Keratinocyte (primary cell): Measurements from ENCODE around the gene PP2D1. TPM values are rescaled to one million over a fixed set of nuclear protein-coding genes. Genes with fewer than 3 reads are reported as not detected.
A peak's percentile ranks its signal among the peaks of the same experiment; 100 is the strongest.

Experiments used
- DNase-seq: peaks from one replicate; pipeline ENCODE4 v3.0.0-alpha.2; 2011; ENCODE audit warnings: low read depth, missing footprints, low spot score
- FAIRE-seq: peaks from 2 replicates; lab custom pipeline; 2011; peaks lifted over from hg19 to GRCh38; lab: Jason Lieb, UNC
- H2AFZ ChIP-seq: 2 replicates; pipeline ENCODE4 v1.6.0; 2012; ENCODE audit warnings: low read length, control low read depth, inconsistent platforms; ENCODE audit not compliant: control insufficient read depth
- H3K27ac ChIP-seq: 2 replicates; pipeline ENCODE4 v1.5.1; 2011; ENCODE audit warnings: low read length; ENCODE audit not compliant: control insufficient read depth, insufficient read depth
- H3K27me3 ChIP-seq: 3 replicates; pipeline ENCODE4 v1.6.0; 2011; ENCODE audit warnings: low read length; ENCODE audit not compliant: control insufficient read depth, insufficient read depth; ENCODE audit errors: extremely low read depth
- H3K36me3 ChIP-seq, 2 experiments: 2 replicates in 1 of 2; 3 replicates in 1 of 2; pipeline ENCODE4 v1.5.1; 2011; ENCODE audit warnings: low read length in 2 of 2, mild to moderate bottlenecking in 1 of 2; ENCODE audit not compliant: control insufficient read depth in 2 of 2, insufficient read depth in 2 of 2; ENCODE audit errors: extremely low read depth in 1 of 2
- H3K4me1 ChIP-seq: 3 replicates; pipeline ENCODE4 v1.5.1; 2011; ENCODE audit warnings: low read length; ENCODE audit not compliant: control insufficient read depth, insufficient read depth; ENCODE audit errors: extremely low read depth
- H3K4me2 ChIP-seq: 3 replicates; pipeline ENCODE4 v1.6.0; 2011; ENCODE audit warnings: low read depth, low read length; ENCODE audit not compliant: control insufficient read depth, insufficient read depth; ENCODE audit errors: extremely low read depth
- H3K4me3 ChIP-seq, 3 experiments: fragments of 200-600 bp in 1 of 3; sonication (generic) in 1 of 3; 2 replicates in 2 of 3; 3 replicates in 1 of 3; pipeline ENCODE4 v1.5.1; 2011 to 2016; ENCODE audit warnings: low read length in 3 of 3, mild to moderate bottlenecking in 3 of 3, control low read depth in 2 of 3, inconsistent platforms in 1 of 3, low read depth in 1 of 3, mixed read lengths in 1 of 3, mixed run types in 1 of 3, moderate library complexity in 1 of 3; ENCODE audit not compliant: control insufficient read depth in 2 of 3, insufficient read depth in 2 of 3; ENCODE audit errors: extremely low read depth in 1 of 3
- H3K79me2 ChIP-seq: 2 replicates; pipeline ENCODE4 v1.6.0; 2012; ENCODE audit warnings: low read length; ENCODE audit not compliant: control insufficient read depth, insufficient read depth
- H3K9ac ChIP-seq: 3 replicates; pipeline ENCODE4 v1.6.0; 2011; ENCODE audit warnings: low read length; ENCODE audit not compliant: control insufficient read depth, insufficient read depth; ENCODE audit errors: extremely low read depth
- H3K9me1 ChIP-seq: 3 replicates; pipeline ENCODE4 v1.6.0; 2011; ENCODE audit warnings: low read length; ENCODE audit not compliant: control insufficient read depth, insufficient read depth; ENCODE audit errors: extremely low read depth
- H3K9me3 ChIP-seq: 2 replicates; pipeline ENCODE4 v1.5.1; 2012; ENCODE audit warnings: low read depth, low read length; ENCODE audit not compliant: control insufficient read depth
- H4K20me1 ChIP-seq: 3 replicates; pipeline ENCODE4 v1.6.0; 2011; ENCODE audit warnings: low read length; ENCODE audit not compliant: control insufficient read depth, insufficient read depth; ENCODE audit errors: extremely low read depth
- CTCF ChIP-seq, 3 experiments: IDR thresholded peaks in 1 of 3; conservative IDR thresholded peaks in 1 of 3; optimal IDR thresholded peaks in 1 of 3; 2 replicates in 2 of 3; 3 replicates in 1 of 3; pipeline versions ENCODE3 to v1.5.1; 2011; ENCODE audit warnings: low read length in 3 of 3, mild to moderate bottlenecking in 3 of 3, moderate library complexity in 2 of 3, control low read depth in 1 of 3, inconsistent platforms in 1 of 3; ENCODE audit not compliant: insufficient read depth in 2 of 3; ENCODE audit errors: extremely low read depth in 1 of 3
- EZH2 ChIP-seq: IDR thresholded peaks from one replicate; pipeline ENCODE4 v1.6.1; 2012; ENCODE audit warnings: inconsistent platforms, mild to moderate bottlenecking, low read length, moderate library complexity
- dilution Hi-C: fragments of 300-500 bp; cut with MboI; formaldehyde crosslinking; loops from one replicate; pipeline ENCODE4 v1.7.0; 2020; ENCODE audit warnings: low sequenced_read_pairs; ENCODE audit not compliant: extremely low pct_ligation_motif_present
- polyA plus RNA-seq, 5 experiments: library from polyadenylated mRNA; depleted of rRNA in 3 of 5; stranded (reverse) in 3 of 5; stranded (forward) in 1 of 5; unstranded in 1 of 5; fragments of >200 nt; gene quantifications; 1 replicate in 1 of 5; 2 replicates in 3 of 5; 3 replicates in 1 of 5; pipeline versions ENCODE4 v1.2.1 to v1.2.3, GENCODE V29; 2011 to 2012; ENCODE audit warnings: missing spikeins in 2 of 5, low read depth in 1 of 5, low replicate concordance in 1 of 5

Gene PP2D1
- polyA plus RNA-seq, 1 donor (not counting 4 experiments of a cell fraction or from before 2014, with no cell fraction given) = not detected

GRCh38 chr3:20039765-20040547, 27.9 kb upstream of the PP2D1 start, which contains the start of gene KAT2B:
Gene KAT2B (plus strand): TSS chr3:20040446. CDS start chr3:20040478, 32 bp downstream.
- H3K9me3 ChIP-seq = no peaks in the 10 kb centered on the region
- no peaks in the 10 kb centered on the region for H4K20me1 ChIP-seq
- no peaks in the 10 kb centered on the region for H3K9me1 ChIP-seq
- dilution Hi-C loops = no loop called here
- no peak for TF ChIP-seq EZH2
- peak in 2 of 3 experiments; percentile 51 to 80 for TF ChIP-seq CTCF (optimal IDR thresholded peaks at IDR 0.05 in 1 of 3, IDR thresholded peaks at IDR 0.05 in 1 of 3, conservative IDR thresholded peaks at IDR 0.05 in 1 of 3; ENCODE audit: extremely low read depth in 1 of 3, insufficient read depth in 2 of 3, low read length in 3 of 3)
- H3K36me3 ChIP-seq = no peaks in the 10 kb centered on the region
- H3K4me3 ChIP-seq = peak within 1 kb of the TSS; percentile 59 to 78 (median 72)
- no peaks in the 10 kb centered on the region for H3K27me3 ChIP-seq
- no peak for FAIRE-seq
- peak within 1 kb of the TSS; percentile 45 for H3K9ac ChIP-seq
- no peak within 1 kb of the TSS for H3K27ac ChIP-seq
- H3K4me2 ChIP-seq = peak within 1 kb of the TSS; percentile 91
- peaks cover 8% of the 10 kb centered on the region for H3K4me1 ChIP-seq
- no peaks in the 10 kb centered on the region for H3K79me2 ChIP-seq
- peak within 1 kb of the TSS; percentile 87 for H2AFZ ChIP-seq
- DNase-seq = no peak

GRCh38 chr3:20039466-20039764, 27.4 kb upstream of the PP2D1 start:
- Histone ChIP-seq H2AFZ (peak overlapping the region; percentile 36), H4K20me1 (no peaks in the 10 kb centered on the region), H3K36me3 (no peaks in the 10 kb centered on the region), H3K27me3 (no peaks in the 10 kb centered on the region), H3K4me1 (peaks cover 8% of the 10 kb centered on the region), H3K27ac (no peak overlapping the region), H3K4me2 (peak overlapping the region; percentile 55), H3K79me2 (no peaks in the 10 kb centered on the region), H3K9me1 (no peaks in the 10 kb centered on the region), H3K9ac (peak overlapping the region; percentile 43), H3K4me3 (peak overlapping the region; percentile 59 to 78 (median 71)), H3K9me3 (no peaks in the 10 kb centered on the region)
- TF ChIP-seq CTCF (optimal IDR thresholded peaks at IDR 0.05 in 1 of 3, IDR thresholded peaks at IDR 0.05 in 1 of 3, conservative IDR thresholded peaks at IDR 0.05 in 1 of 3; ENCODE audit: extremely low read depth in 1 of 3, insufficient read depth in 2 of 3, low read length in 3 of 3) (no peak), EZH2 (no peak)
- DNase-seq = no peak
- dilution Hi-C loops = no loop called here
- no peak for FAIRE-seq
